HepG2 (cell line): ENCODE measurements around the gene C1RL. TPM values are rescaled to one million over a fixed set of nuclear protein-coding genes. Genes with fewer than 3 reads are reported as not detected.
A peak's percentile ranks its signal among the peaks of the same experiment; 100 is the strongest.

Source experiments
- ARNT2 ChIP-seq: sonication (generic); formaldehyde crosslinking; IDR thresholded peaks from 2 replicates; pipeline ENCODE4 v1.8.0; 2022; ENCODE audit warnings: mild to moderate bottlenecking, low read depth, missing genetic modification reagents, moderate library complexity
- ARNTL ChIP-seq: sonication (generic); formaldehyde crosslinking; IDR thresholded peaks from 2 replicates; pipeline ENCODE4 v1.4.0; 2020; ENCODE audit warnings: mild to moderate bottlenecking, missing genetic modification reagents
- REXO4 ChIP-seq: sonication (generic); formaldehyde crosslinking; IDR thresholded peaks from 2 replicates; pipeline ENCODE4 v1.8.0; 2022; ENCODE audit warnings: missing genetic modification reagents, mild to moderate bottlenecking, borderline replicate concordance
- RNF2 ChIP-seq: fragments of 450-650 bp; conservative IDR thresholded peaks from 2 replicates; pipeline ENCODE4 v1.6.1; 2016; ENCODE audit warnings: low read depth
- SAP130 ChIP-seq: IDR thresholded peaks from 2 replicates; pipeline ENCODE4 v1.6.1; 2016; ENCODE audit warnings: low read depth
- THAP11 ChIP-seq: IDR thresholded peaks from 2 replicates; pipeline ENCODE4 v1.6.1; 2016; ENCODE audit warnings: missing biosample characterization, missing genetic modification reagents
- ZBTB3 ChIP-seq: sonication (generic); formaldehyde crosslinking; IDR thresholded peaks from 2 replicates; pipeline ENCODE4 v1.4.0; 2020; ENCODE audit warnings: low read depth, mild to moderate bottlenecking, moderate library complexity, missing genetic modification reagents, borderline replicate concordance
- ZFY ChIP-seq: sonication (generic); formaldehyde crosslinking; IDR thresholded peaks from 2 replicates; pipeline ENCODE4 v1.4.0; 2020; ENCODE audit warnings: missing genetic modification reagents
- ZNF331 ChIP-seq: sonication (generic); formaldehyde crosslinking; IDR thresholded peaks from 2 replicates; pipeline ENCODE4 v1.4.0; 2020; ENCODE audit warnings: missing genetic modification reagents
- ZNF382 ChIP-seq: sonication (generic); formaldehyde crosslinking; IDR thresholded peaks from 2 replicates; pipeline ENCODE4 v1.5.0; 2020; ENCODE audit warnings: missing genetic modification reagents, mild to moderate bottlenecking, borderline replicate concordance
- ZNF609 ChIP-seq: sonication (generic); formaldehyde crosslinking; IDR thresholded peaks from 2 replicates; pipeline ENCODE4 v1.4.0; 2020; ENCODE audit warnings: mild to moderate bottlenecking, missing genetic modification reagents, borderline replicate concordance
- ZSCAN12 ChIP-seq: sonication (generic); formaldehyde crosslinking; IDR thresholded peaks from 2 replicates; pipeline ENCODE4 v1.9.0; 2021; ENCODE audit warnings: mild to moderate bottlenecking, missing genetic modification reagents
- polyA plus RNA-seq, 8 experiments: library from polyadenylated mRNA; depleted of rRNA in 3 of 8; stranded (reverse) in 7 of 8; unstranded in 1 of 8; fragments of >200 nt; fragmentation: Illumina TruSeq in 4 of 8; extraction: Trizol in 4 of 8; gene quantifications; 2 replicates each; pipeline versions ENCODE4 v1.2.1 to v1.2.3, GENCODE V29; 2011 to 2016; ENCODE audit warnings: low read depth in 4 of 8, missing spikeins in 1 of 8, mixed read lengths in 1 of 8; ENCODE audit not compliant: insufficient read depth in 1 of 8
- total RNA-seq, 5 experiments: library from RNA; depleted of rRNA; stranded (reverse); fragments of >200 nt; fragmentation: Illumina TruSeq; extraction: Trizol; gene quantifications; 2 replicates each; pipeline ENCODE4 v1.2.3, GENCODE V29; 2016; ENCODE audit warnings: low read depth in 1 of 5
- TF ChIP-seq, protein P1 (sequence below): sonication (generic); formaldehyde crosslinking; IDR thresholded peaks from 2 replicates; pipeline ENCODE4 v1.4.0; 2020; ENCODE audit warnings: missing genetic modification reagents
- TF ChIP-seq, protein P2 (sequence below): sonication (generic); formaldehyde crosslinking; conservative IDR thresholded peaks from 2 replicates; pipeline ENCODE4 v1.4.0; 2020; ENCODE audit warnings: mild to moderate bottlenecking, missing genetic modification reagents, moderate library complexity
- TF ChIP-seq, protein P3 (sequence below): sonication (generic); formaldehyde crosslinking; IDR thresholded peaks from 2 replicates; pipeline ENCODE4 v1.4.0; 2020; ENCODE audit warnings: missing genetic modification reagents, borderline replicate concordance

Gene C1RL
- total and polyA plus RNA-seq, 2 of the 13 experiments (the other 11 are each of a cell fraction or from before 2014, with no cell fraction given): 28.9 to 53.1 TPM

GRCh38 chr12:7122811-7123769, 14.1 kb upstream of the C1RL start (continued):
- TF ChIP-seq SAP130 (CRISPR knock-in tag) (peak; percentile 48), ZFY (0 out of 2 replicates have a peak, but pooled peaks have one; percentile 23), THAP11 (CRISPR knock-in tag) (0 out of 2 replicates have a peak, but pooled peaks have one; percentile 11), ZNF609 (CRISPR knock-in tag) (0 out of 2 replicates have a peak, but pooled peaks have one; percentile 35), ZSCAN12 (no peak), ZBTB3 (CRISPR knock-in tag) (no peak), ARNT2 (CRISPR knock-in tag) (no peak), ZNF331 (CRISPR knock-in tag) (no peak), REXO4 (CRISPR knock-in tag) (no peak), ZNF382 (CRISPR knock-in tag) (no peak), RNF2 (no peak), ARNTL (0 out of 2 replicates have a peak, but pooled peaks have one; percentile 35)
- TF ChIP-seq, protein P1, sequence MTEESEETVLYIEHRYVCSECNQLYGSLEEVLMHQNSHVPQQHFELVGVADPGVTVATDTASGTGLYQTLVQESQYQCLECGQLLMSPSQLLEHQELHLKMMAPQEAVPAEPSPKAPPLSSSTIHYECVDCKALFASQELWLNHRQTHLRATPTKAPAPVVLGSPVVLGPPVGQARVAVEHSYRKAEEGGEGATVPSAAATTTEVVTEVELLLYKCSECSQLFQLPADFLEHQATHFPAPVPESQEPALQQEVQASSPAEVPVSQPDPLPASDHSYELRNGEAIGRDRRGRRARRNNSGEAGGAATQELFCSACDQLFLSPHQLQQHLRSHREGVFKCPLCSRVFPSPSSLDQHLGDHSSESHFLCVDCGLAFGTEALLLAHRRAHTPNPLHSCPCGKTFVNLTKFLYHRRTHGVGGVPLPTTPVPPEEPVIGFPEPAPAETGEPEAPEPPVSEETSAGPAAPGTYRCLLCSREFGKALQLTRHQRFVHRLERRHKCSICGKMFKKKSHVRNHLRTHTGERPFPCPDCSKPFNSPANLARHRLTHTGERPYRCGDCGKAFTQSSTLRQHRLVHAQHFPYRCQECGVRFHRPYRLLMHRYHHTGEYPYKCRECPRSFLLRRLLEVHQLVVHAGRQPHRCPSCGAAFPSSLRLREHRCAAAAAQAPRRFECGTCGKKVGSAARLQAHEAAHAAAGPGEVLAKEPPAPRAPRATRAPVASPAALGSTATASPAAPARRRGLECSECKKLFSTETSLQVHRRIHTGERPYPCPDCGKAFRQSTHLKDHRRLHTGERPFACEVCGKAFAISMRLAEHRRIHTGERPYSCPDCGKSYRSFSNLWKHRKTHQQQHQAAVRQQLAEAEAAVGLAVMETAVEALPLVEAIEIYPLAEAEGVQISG (CRISPR knock-in tag): 0 out of 2 replicates have a peak, but pooled peaks have one; percentile 32
- TF ChIP-seq, protein P2, sequence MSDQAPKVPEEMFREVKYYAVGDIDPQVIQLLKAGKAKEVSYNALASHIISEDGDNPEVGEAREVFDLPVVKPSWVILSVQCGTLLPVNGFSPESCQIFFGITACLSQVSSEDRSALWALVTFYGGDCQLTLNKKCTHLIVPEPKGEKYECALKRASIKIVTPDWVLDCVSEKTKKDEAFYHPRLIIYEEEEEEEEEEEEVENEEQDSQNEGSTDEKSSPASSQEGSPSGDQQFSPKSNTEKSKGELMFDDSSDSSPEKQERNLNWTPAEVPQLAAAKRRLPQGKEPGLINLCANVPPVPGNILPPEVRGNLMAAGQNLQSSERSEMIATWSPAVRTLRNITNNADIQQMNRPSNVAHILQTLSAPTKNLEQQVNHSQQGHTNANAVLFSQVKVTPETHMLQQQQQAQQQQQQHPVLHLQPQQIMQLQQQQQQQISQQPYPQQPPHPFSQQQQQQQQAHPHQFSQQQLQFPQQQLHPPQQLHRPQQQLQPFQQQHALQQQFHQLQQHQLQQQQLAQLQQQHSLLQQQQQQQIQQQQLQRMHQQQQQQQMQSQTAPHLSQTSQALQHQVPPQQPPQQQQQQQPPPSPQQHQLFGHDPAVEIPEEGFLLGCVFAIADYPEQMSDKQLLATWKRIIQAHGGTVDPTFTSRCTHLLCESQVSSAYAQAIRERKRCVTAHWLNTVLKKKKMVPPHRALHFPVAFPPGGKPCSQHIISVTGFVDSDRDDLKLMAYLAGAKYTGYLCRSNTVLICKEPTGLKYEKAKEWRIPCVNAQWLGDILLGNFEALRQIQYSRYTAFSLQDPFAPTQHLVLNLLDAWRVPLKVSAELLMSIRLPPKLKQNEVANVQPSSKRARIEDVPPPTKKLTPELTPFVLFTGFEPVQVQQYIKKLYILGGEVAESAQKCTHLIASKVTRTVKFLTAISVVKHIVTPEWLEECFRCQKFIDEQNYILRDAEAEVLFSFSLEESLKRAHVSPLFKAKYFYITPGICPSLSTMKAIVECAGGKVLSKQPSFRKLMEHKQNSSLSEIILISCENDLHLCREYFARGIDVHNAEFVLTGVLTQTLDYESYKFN (CRISPR knock-in tag): peak; percentile 73
- TF ChIP-seq, protein P3, sequence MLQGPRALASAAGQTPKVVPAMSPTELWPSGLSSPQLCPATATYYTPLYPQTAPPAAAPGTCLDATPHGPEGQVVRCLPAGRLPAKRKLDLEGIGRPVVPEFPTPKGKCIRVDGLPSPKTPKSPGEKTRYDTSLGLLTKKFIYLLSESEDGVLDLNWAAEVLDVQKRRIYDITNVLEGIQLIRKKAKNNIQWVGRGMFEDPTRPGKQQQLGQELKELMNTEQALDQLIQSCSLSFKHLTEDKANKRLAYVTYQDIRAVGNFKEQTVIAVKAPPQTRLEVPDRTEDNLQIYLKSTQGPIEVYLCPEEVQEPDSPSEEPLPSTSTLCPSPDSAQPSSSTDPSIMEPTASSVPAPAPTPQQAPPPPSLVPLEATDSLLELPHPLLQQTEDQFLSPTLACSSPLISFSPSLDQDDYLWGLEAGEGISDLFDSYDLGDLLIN (CRISPR knock-in tag): no peak
